Activated T-cell treated with anti-CD3 and anti-CD28 coated beads, Interleukin-2, amount 50 U/mL, for 24 hours (primary cell): ENCODE data around the gene FGFBP3.

Experiments used
- DNase-seq: peaks from one replicate; pipeline ENCODE4 v3.0.0-alpha.2; 2020
- H3K27ac Mint-ChIP-seq: 2 replicates; pipeline ENCODE4 v1.8.0; 2020; ENCODE audit warnings: mild to moderate bottlenecking, mixed read lengths
- H3K27me3 Mint-ChIP-seq: 2 replicates; pipeline ENCODE4 v1.8.0; 2020; ENCODE audit warnings: mixed read lengths
- H3K36me3 Mint-ChIP-seq: 2 replicates; pipeline ENCODE4 v1.8.0; 2020; ENCODE audit warnings: low read depth, mixed read lengths
- H3K4me1 Mint-ChIP-seq: 2 replicates; pipeline ENCODE4 v1.8.0; 2020; ENCODE audit warnings: low read depth, mixed read lengths
- H3K4me3 Mint-ChIP-seq: 2 replicates; pipeline ENCODE4 v1.8.0; 2020; ENCODE audit warnings: mild to moderate bottlenecking, moderate library complexity, mixed read lengths
- H3K9me3 Mint-ChIP-seq: 2 replicates; pipeline ENCODE4 v1.8.0; 2020; ENCODE audit warnings: mixed read lengths

The FGFBP3 gene

DNA sequence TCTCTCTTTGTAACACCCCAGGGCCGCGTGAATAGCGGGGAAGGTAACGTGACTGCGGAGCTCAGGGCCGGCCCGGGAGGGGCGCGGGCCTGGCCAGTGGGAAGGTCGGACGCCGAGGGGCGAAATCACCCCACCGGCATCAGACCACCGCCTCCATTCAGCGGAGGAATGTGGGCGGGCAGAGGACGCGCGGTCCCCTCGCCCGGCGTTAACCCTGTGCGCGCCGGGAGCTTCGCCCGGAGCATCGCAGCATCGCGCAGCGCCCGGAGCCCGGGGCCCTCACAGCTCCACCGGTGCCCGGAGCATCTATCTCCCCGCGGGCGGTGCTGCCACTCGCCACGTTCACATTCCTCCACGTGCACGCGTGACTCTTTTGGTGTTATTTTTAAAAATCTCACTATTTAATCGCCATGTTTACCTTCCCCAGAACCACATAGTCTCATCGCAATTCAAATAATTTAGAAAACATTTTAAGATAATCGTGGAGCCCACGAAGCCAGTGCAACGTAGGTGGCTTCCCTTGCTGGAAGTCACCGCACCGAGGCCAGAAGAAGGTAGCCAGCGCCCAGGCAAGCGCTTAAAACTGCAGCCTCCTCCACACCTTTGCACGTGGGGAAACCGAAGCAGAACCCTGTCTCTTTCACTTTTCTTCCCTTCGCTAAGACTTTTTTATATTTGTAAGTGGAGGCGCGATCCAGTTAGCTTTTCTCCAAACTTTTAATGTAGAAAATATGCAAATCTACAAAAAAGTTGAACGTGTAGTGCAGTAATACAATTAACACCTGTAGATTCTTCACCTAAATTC, 21.8 kb downstream of the FGFBP3 start:
- H3K36me3 Mint-ChIP-seq: no peaks in the 10 kb centered on the region
- H3K27ac Mint-ChIP-seq: no peak overlapping the region
- H3K9me3 Mint-ChIP-seq: no peaks in the 10 kb centered on the region
- H3K4me1 Mint-ChIP-seq: peaks cover 12% of the 10 kb centered on the region
- H3K27me3 Mint-ChIP-seq: peaks cover 21% of the 10 kb centered on the region
- peak; percentile 54 for DNase-seq
- peak overlapping the region; percentile 79 for H3K4me3 Mint-ChIP-seq

- Mint-ChIP-seq H3K36me3 (no peaks in the 10 kb centered on the region), H3K27me3 (peaks cover 21% of the 10 kb centered on the region), H3K4me1 (peaks cover 12% of the 10 kb centered on the region), H3K4me3 (peak overlapping the region; percentile 79), H3K27ac (no peak overlapping the region), H3K9me3 (no peaks in the 10 kb centered on the region)
- no peak for DNase-seq
Measured at GRCh38 chr10:91886954-91887271, 22.4 kb downstream of the FGFBP3 start.

- Mint-ChIP-seq H3K27me3 (peaks cover 18% of the 10 kb centered on the region), H3K36me3 (no peaks in the 10 kb centered on the region), H3K4me1 (peaks cover 12% of the 10 kb centered on the region), H3K27ac (no peak overlapping the region), H3K4me3 (no peak overlapping the region), H3K9me3 (no peaks in the 10 kb centered on the region)
- no peak for DNase-seq
Measured at GRCh38 chr10:91885362-91886079, 23.8 kb downstream of the FGFBP3 start.

GRCh38 chr10:91884536-91884935, 24.8 kb downstream of the FGFBP3 start:
- H3K27me3 Mint-ChIP-seq: peaks cover 12% of the 10 kb centered on the region
- no peak overlapping the region for H3K4me3 Mint-ChIP-seq
- no peaks in the 10 kb centered on the region for H3K9me3 Mint-ChIP-seq
- H3K27ac Mint-ChIP-seq: no peak overlapping the region
- H3K36me3 Mint-ChIP-seq: no peaks in the 10 kb centered on the region
- DNase-seq: no peak
- H3K4me1 Mint-ChIP-seq: peaks cover 12% of the 10 kb centered on the region

- Mint-ChIP-seq H3K27ac (no peak overlapping the region), H3K36me3 (no peaks in the 10 kb centered on the region), H3K27me3 (peaks cover 8% of the 10 kb centered on the region), H3K4me3 (no peak overlapping the region), H3K9me3 (no peaks in the 10 kb centered on the region), H3K4me1 (peaks cover 10% of the 10 kb centered on the region)
- DNase-seq: no peak
Measured at GRCh38 chr10:91883549-91884444, 25.5 kb downstream of the FGFBP3 start.

- Mint-ChIP-seq H3K36me3 (no peaks in the 10 kb centered on the region), H3K27me3 (no peaks in the 10 kb centered on the region), H3K9me3 (no peaks in the 10 kb centered on the region), H3K4me3 (no peak overlapping the region), H3K27ac (no peak overlapping the region), H3K4me1 (no peaks in the 10 kb centered on the region)
- no peak for DNase-seq
Measured at GRCh38 chr10:91880310-91880709, 29.0 kb downstream of the FGFBP3 start.

DNA sequence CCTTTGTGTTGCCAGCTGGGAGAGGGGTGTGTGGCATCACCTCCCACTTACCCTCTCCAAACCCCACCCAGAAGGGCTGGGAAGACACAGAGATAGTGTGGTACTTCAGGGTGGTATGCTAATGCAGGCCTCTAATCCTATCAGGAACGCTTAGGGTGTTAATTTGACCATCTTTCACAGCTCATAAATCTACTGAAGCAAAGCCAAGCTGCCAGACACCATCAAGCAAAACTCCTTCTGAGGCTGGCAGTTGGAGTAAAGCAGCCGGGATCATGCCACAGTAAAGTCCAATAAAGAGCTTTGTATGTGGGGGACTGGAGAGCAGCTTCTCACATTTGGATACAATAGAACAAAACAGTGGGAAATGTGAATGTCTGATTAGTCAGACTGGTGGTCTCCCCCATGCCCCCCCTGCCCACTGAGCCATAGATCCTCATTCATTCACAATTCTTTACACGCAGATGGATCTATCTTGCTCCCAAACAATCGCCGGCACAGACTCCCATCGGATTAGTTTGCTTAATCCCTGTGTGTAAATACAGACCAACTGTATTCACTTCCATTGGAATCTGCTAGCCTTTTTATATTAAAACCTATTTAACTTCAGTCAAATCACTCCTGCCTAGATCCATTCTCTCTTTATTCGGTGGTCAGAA, 29.6 kb downstream of the FGFBP3 start:
- H3K4me3 Mint-ChIP-seq: no peak overlapping the region
- H3K27me3 Mint-ChIP-seq: no peaks in the 10 kb centered on the region
- H3K9me3 Mint-ChIP-seq: no peaks in the 10 kb centered on the region
- no peak for DNase-seq
- H3K36me3 Mint-ChIP-seq: no peaks in the 10 kb centered on the region
- no peak overlapping the region for H3K27ac Mint-ChIP-seq
- H3K4me1 Mint-ChIP-seq: no peaks in the 10 kb centered on the region

- H3K27me3 Mint-ChIP-seq: no peaks in the 10 kb centered on the region
- no peak overlapping the region for H3K27ac Mint-ChIP-seq
- DNase-seq: no peak
- no peaks in the 10 kb centered on the region for H3K9me3 Mint-ChIP-seq
- no peaks in the 10 kb centered on the region for H3K36me3 Mint-ChIP-seq
- no peaks in the 10 kb centered on the region for H3K4me1 Mint-ChIP-seq
- no peak overlapping the region for H3K4me3 Mint-ChIP-seq
Measured at GRCh38 chr10:91875779-91876178, 33.5 kb downstream of the FGFBP3 start.

- H3K27ac Mint-ChIP-seq: no peak overlapping the region
- no peaks in the 10 kb centered on the region for H3K9me3 Mint-ChIP-seq
- no peaks in the 10 kb centered on the region for H3K4me1 Mint-ChIP-seq
- H3K36me3 Mint-ChIP-seq: no peaks in the 10 kb centered on the region
- H3K4me3 Mint-ChIP-seq: no peak overlapping the region
- no peak for DNase-seq
- no peaks in the 10 kb centered on the region for H3K27me3 Mint-ChIP-seq
Measured at GRCh38 chr10:91875156-91875555, 34.1 kb downstream of the FGFBP3 start.

DNA sequence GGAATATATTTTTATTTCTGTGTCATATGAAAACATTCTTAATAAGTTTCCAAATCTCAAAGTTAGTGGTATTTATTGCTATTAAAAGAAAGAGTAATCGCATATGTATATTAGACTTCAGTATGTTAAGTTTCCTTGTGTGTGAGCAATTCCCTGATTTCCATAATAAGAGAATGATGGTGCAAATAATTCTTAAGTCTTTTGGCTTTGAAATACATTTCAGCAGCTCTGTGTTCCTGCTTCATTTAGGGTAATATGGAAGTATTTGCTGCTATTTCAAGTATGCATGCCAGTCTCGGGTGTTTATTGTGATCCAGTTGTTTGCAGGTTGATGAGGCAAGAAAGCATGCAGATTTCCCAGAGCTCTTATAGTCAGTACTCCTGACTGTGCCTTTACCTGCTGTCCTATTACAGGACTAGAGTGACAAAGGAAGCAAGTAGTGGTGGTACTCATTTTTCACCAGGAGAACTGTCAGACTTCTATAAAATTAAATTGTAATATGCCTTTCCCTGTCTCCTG, 43.7 kb downstream of the FGFBP3 start:
- H3K4me1 Mint-ChIP-seq: peaks cover 9% of the 10 kb centered on the region
- H3K36me3 Mint-ChIP-seq: peaks cover 51% of the 10 kb centered on the region
- H3K27ac Mint-ChIP-seq: peak overlapping the region; percentile 33

DNA sequence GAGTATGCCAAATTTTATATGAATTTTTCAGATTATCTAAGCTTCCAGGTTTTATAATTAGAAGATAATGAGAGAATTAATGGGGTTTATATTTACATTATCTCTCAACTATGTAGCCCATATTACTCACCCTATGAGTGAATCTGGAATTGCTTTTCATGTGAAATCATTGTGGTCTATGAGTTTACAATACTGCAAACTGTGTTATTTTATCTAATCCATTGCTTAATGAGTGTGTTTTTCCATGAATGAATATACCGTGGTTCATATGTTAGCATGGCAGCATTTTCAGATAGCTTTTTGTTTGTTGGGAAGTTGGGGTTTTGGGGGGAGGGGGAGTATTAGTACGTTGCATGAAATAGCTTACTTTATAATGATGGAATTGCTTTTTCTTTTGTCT, 44.5 kb downstream of the FGFBP3 start:
- Mint-ChIP-seq H3K27me3 (no peaks in the 10 kb centered on the region), H3K4me3 (no peak overlapping the region), H3K4me1 (peaks cover 9% of the 10 kb centered on the region), H3K9me3 (no peaks in the 10 kb centered on the region), H3K36me3 (peaks cover 60% of the 10 kb centered on the region), H3K27ac (no peak overlapping the region)
- DNase-seq: no peak

More for the DNA sequence above, 43.7 kb downstream of the FGFBP3 start:
- no peak overlapping the region for H3K4me3 Mint-ChIP-seq
- H3K9me3 Mint-ChIP-seq: no peaks in the 10 kb centered on the region
- H3K27me3 Mint-ChIP-seq: no peaks in the 10 kb centered on the region
- no peak for DNase-seq

- no peak for DNase-seq
- H3K27ac Mint-ChIP-seq: no peak overlapping the region
- H3K36me3 Mint-ChIP-seq: peaks cover 66% of the 10 kb centered on the region
- no peaks in the 10 kb centered on the region for H3K27me3 Mint-ChIP-seq
- H3K9me3 Mint-ChIP-seq: no peaks in the 10 kb centered on the region
- H3K4me3 Mint-ChIP-seq: no peak overlapping the region
- H3K4me1 Mint-ChIP-seq: peaks cover 9% of the 10 kb centered on the region
Measured at GRCh38 chr10:91864099-91864498, 45.2 kb downstream of the FGFBP3 start.

- Mint-ChIP-seq H3K4me3 (no peak overlapping the region), H3K27me3 (no peaks in the 10 kb centered on the region), H3K9me3 (no peaks in the 10 kb centered on the region), H3K4me1 (peaks cover 9% of the 10 kb centered on the region), H3K36me3 (peaks cover 94% of the 10 kb centered on the region), H3K27ac (peak overlapping the region; percentile 62)
- no peak for DNase-seq
Measured at GRCh38 chr10:91860885-91861284, 48.4 kb downstream of the FGFBP3 start.

DNA sequence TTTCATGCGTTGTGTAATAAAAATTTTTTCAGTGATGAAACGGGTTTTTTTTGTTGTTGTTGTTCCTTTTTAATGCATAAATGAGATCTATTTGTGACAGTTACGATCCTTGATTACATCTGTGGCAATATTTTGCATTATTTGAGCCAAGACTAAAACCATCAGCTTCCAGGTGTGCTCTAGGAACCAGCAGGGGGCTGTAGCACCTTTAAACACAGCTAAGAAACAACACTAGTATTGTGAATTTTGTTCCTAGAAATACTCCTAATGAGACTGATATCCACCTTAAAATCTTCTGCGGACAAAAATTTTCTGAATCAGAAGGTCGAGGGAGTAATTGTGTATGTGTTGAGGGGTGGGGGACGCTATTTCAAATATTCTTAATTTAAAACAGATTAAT, 52.6 kb downstream of the FGFBP3 start:
- Mint-ChIP-seq H3K9me3 (no peaks in the 10 kb centered on the region), H3K36me3 (peaks cover 89% of the 10 kb centered on the region), H3K27ac (no peak overlapping the region), H3K4me1 (no peaks in the 10 kb centered on the region), H3K4me3 (no peak overlapping the region), H3K27me3 (no peaks in the 10 kb centered on the region)
- no peak for DNase-seq
